ENCODE data around the gene ITGAV. TPM values are rescaled to one million over a fixed set of nuclear protein-coding genes. Genes with fewer than 3 reads are reported as not detected.

Gene ITGAV
- total and polyA plus RNA-seq, 2 donors (not counting 3 experiments of a cell fraction or from before 2014, with no cell fraction given) = 61.8 to 131 TPM

DNA sequence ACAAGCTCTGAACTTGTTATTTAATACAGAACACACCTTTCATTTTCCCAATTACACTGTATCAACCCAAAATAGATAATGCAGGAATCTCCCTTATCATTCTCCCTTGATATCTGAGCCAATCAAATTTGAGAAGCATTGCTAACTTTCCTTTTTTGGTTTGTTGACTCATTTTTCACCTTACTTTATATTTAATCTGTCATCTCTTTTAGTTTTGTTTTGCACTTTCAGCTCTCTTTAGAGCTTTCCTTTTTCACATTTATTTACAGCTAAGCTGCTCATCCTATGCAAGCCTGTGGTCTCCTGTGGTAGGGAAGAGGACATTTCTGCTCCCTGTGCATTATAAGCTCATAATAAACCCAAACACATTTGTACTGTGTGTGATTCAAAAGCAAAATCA is 50.1 kb downstream of the ITGAV start:
- DNase-seq (ENCODE audit: low read depth, low spot score) = no peak
- TF ChIP-seq EZH2 (IDR thresholded peaks at IDR 0.05; ENCODE audit: borderline replicate concordance, low read depth, low read length, severe bottlenecking) (no peak), GATA2 (IDR thresholded peaks at IDR 0.05; ENCODE audit: insufficient read depth, insufficient read length, low read depth, low read length) (no peak), MYC (IDR thresholded peaks at IDR 0.05; ENCODE audit: low read depth, low read length) (no peak), FOS (IDR thresholded peaks at IDR 0.05; ENCODE audit: borderline replicate concordance, insufficient read depth, low read length) (no peak), JUN (IDR thresholded peaks at IDR 0.05; ENCODE audit: borderline replicate concordance, insufficient read depth, insufficient read length, low read depth) (no peak), POLR2A (IDR thresholded peaks at IDR 0.05; ENCODE audit: low read depth, low read length) (no peak), POLR2AphosphoS5 (IDR thresholded peaks at IDR 0.05; ENCODE audit: insufficient read depth, low read depth, low read length) (no peak)
- TF ChIP-seq, protein P1, sequence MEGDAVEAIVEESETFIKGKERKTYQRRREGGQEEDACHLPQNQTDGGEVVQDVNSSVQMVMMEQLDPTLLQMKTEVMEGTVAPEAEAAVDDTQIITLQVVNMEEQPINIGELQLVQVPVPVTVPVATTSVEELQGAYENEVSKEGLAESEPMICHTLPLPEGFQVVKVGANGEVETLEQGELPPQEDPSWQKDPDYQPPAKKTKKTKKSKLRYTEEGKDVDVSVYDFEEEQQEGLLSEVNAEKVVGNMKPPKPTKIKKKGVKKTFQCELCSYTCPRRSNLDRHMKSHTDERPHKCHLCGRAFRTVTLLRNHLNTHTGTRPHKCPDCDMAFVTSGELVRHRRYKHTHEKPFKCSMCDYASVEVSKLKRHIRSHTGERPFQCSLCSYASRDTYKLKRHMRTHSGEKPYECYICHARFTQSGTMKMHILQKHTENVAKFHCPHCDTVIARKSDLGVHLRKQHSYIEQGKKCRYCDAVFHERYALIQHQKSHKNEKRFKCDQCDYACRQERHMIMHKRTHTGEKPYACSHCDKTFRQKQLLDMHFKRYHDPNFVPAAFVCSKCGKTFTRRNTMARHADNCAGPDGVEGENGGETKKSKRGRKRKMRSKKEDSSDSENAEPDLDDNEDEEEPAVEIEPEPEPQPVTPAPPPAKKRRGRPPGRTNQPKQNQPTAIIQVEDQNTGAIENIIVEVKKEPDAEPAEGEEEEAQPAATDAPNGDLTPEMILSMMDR (IDR thresholded peaks at IDR 0.05; ENCODE audit: extremely low read depth in 1 of 2, insufficient read depth in 1 of 2, low read depth in 1 of 2, low read length in 2 of 2) = no peak
- TF ChIP-seq, protein P2, sequence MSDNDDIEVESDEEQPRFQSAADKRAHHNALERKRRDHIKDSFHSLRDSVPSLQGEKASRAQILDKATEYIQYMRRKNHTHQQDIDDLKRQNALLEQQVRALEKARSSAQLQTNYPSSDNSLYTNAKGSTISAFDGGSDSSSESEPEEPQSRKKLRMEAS (IDR thresholded peaks at IDR 0.05; ENCODE audit: insufficient read depth, insufficient read length) = no peak
- BruUV-seq (replicated peaks) = no TSS peak
- H3K4me3 ChIP-seq (replicated peaks in 1 of 3; ENCODE audit: insufficient read depth in 1 of 3, low read depth in 1 of 3, low read length in 3 of 3) = no peak overlapping the region
- no peaks in the 10 kb centered on the region for H3K4me1 ChIP-seq (ENCODE audit: control insufficient read depth, extremely low read depth, insufficient read depth, low read length)
- no peaks in the 10 kb centered on the region for H3K9me3 ChIP-seq (replicated peaks; ENCODE audit: control insufficient read depth, insufficient read depth, low read length)
- intact Hi-C loops (cut with micrococcal nuclease) = loop anchor here (10.0 kb wide), 1 partner anchor 375 kb away; no protein-coding TSS in a partner anchor
- FAIRE-seq = no peak
- no peaks in the 10 kb centered on the region for H3K79me2 ChIP-seq (ENCODE audit: control insufficient read depth, insufficient read depth, low read length)
- H3K27me3 ChIP-seq (ENCODE audit: control insufficient read depth in 2 of 2, insufficient read depth in 2 of 2, low read length in 2 of 2) = no peaks in the 10 kb centered on the region
- H3K27ac ChIP-seq (ENCODE audit: insufficient read depth, low read depth, low read length) = no peak overlapping the region
- dilution Hi-C loops (cut with MboI; ENCODE audit: extremely low pct_ligation_motif_present, low sequenced_read_pairs) = no loop called here
- peaks cover 18 to 40% of the 10 kb centered on the region in 2 experiments for H3K36me3 ChIP-seq (ENCODE audit: control insufficient read depth in 2 of 2, extremely low read depth in 1 of 2, insufficient read depth in 2 of 2, low read length in 2 of 2)
- CTCF ChIA-PET = interaction anchor here (0.6 to 5.4 kb wide), 7 partner anchors 10 to 140 kb away, joined by 3 to 188 read pairs (median 5); no protein-coding TSS in a partner anchor
- H2AFZ ChIP-seq (ENCODE audit: low read depth, low read length) = no peak overlapping the region
- H3K4me2 ChIP-seq (ENCODE audit: insufficient read depth, low read length) = no peak overlapping the region
- no peaks in the 10 kb centered on the region for H3K9me1 ChIP-seq (replicated peaks; ENCODE audit: control insufficient read depth, extremely low read depth, insufficient read depth, low read length)
- POLR2A ChIA-PET = interaction anchor here (1.0 kb wide), 1 partner anchor 50 kb away, joined by 3 read pairs; the partner anchor contains the start of gene ITGAV
- H4K20me1 ChIP-seq (replicated peaks; ENCODE audit: control insufficient read depth, extremely low read depth, insufficient read depth, low read length) = no peaks in the 10 kb centered on the region
- H3K9ac ChIP-seq (replicated peaks; ENCODE audit: extremely low read depth, insufficient read depth, low read length) = no peak overlapping the region
